ENCODE measurements around the gene FBRSL1. TPM values are rescaled to one million over a fixed set of nuclear protein-coding genes. Genes with fewer than 3 reads are reported as not detected.
A peak's percentile ranks its signal among the peaks of the same experiment; 100 is the strongest.

The FBRSL1 gene
- total and polyA plus RNA-seq, 2 donors from 2014 or later = 23.8 to 44.7 TPM

- DNase-seq = peak in 1 of 5 donors; percentile 89
Measured at GRCh38 chr12:132488127-132489077, 1.5 kb upstream of the FBRSL1 start.

GRCh38 chr12:132489078-132489601 lies 811 bp upstream of the FBRSL1 start:
- intact Hi-C loops (cut with DNase I) = no loop called here
- H3K9ac ChIP-seq (ENCODE audit: low read length in 3 of 3) = no peak overlapping the region

More at GRCh38 chr12:132488127-132489077, 1.5 kb upstream of the FBRSL1 start:
- Histone ChIP-seq H3K9me3 (ENCODE audit: control insufficient read depth in 2 of 3, insufficient read depth in 1 of 3, low read length in 3 of 3) (no peaks in the 10 kb centered on the region), H3K9ac (ENCODE audit: low read length in 3 of 3) (no peak overlapping the region), H3K4me3 (ENCODE audit: low read length in 3 of 3) (no peak overlapping the region), H3K4me1 (ENCODE audit: control insufficient read depth in 2 of 3, insufficient read depth in 2 of 3, low read depth in 1 of 3, low read length in 3 of 3) (peaks cover 0 to 25% (median 23%) of the 10 kb centered on the region in 3 donors), H3K36me3 (ENCODE audit: control insufficient read depth in 2 of 3, insufficient read depth in 3 of 3, low read length in 3 of 3) (no peaks in the 10 kb centered on the region), H3K27ac (ENCODE audit: low read depth in 2 of 2, low read length in 2 of 2) (no peak overlapping the region), H3K27me3 (ENCODE audit: control insufficient read depth, insufficient read depth, low read length) (no peaks in the 10 kb centered on the region)
- no peak for FAIRE-seq
- no peak for TF ChIP-seq CTCF (IDR thresholded peaks at IDR 0.05; ENCODE audit: borderline replicate concordance, extremely low read depth, insufficient read depth)
- intact Hi-C loops (cut with DNase I) = no loop called here

GRCh38 chr12:132490422-132491137 lies 629 bp downstream of the FBRSL1 start:
- peaks cover 0 to 46% (median 42%) of the 10 kb centered on the region in 3 donors for H3K4me1 ChIP-seq (ENCODE audit: control insufficient read depth in 2 of 3, insufficient read depth in 2 of 3, low read depth in 1 of 3, low read length in 3 of 3)
- no peak for DNase-seq
- intact Hi-C loops (cut with DNase I) = no loop called here

More at GRCh38 chr12:132489078-132489601, 811 bp upstream of the FBRSL1 start:
- Histone ChIP-seq H3K4me3 (ENCODE audit: low read length in 3 of 3) (peak overlapping the region in 1 of 3 donors; percentile 46), H3K27me3 (ENCODE audit: control insufficient read depth, insufficient read depth, low read length) (no peaks in the 10 kb centered on the region), H3K9me3 (ENCODE audit: control insufficient read depth in 2 of 3, insufficient read depth in 1 of 3, low read length in 3 of 3) (no peaks in the 10 kb centered on the region), H3K27ac (ENCODE audit: low read depth in 2 of 2, low read length in 2 of 2) (peak overlapping the region in 1 of 2 donors; percentile 53), H3K4me1 (ENCODE audit: control insufficient read depth in 2 of 3, insufficient read depth in 2 of 3, low read depth in 1 of 3, low read length in 3 of 3) (peaks cover 0 to 31% (median 30%) of the 10 kb centered on the region in 3 donors), H3K36me3 (ENCODE audit: control insufficient read depth in 2 of 3, insufficient read depth in 3 of 3, low read length in 3 of 3) (no peaks in the 10 kb centered on the region)
- FAIRE-seq (no peak), DNase-seq (peak in 3 of 5 donors; percentile 37 to 65 (median 41))
- no peak for TF ChIP-seq CTCF (IDR thresholded peaks at IDR 0.05; ENCODE audit: borderline replicate concordance, extremely low read depth, insufficient read depth)

More at GRCh38 chr12:132490422-132491137, 629 bp downstream of the FBRSL1 start:
- no peak for TF ChIP-seq CTCF (IDR thresholded peaks at IDR 0.05; ENCODE audit: borderline replicate concordance, extremely low read depth, insufficient read depth)
- Histone ChIP-seq H3K36me3 (ENCODE audit: control insufficient read depth in 2 of 3, insufficient read depth in 3 of 3, low read length in 3 of 3) (no peaks in the 10 kb centered on the region), H3K9me3 (ENCODE audit: control insufficient read depth in 2 of 3, insufficient read depth in 1 of 3, low read length in 3 of 3) (no peaks in the 10 kb centered on the region), H3K9ac (ENCODE audit: low read length in 3 of 3) (peak overlapping the region; percentile 3 to 73 (median 54)), H3K4me3 (ENCODE audit: low read length in 3 of 3) (peak overlapping the region; percentile 61 to 89 (median 80)), H3K27me3 (ENCODE audit: control insufficient read depth, insufficient read depth, low read length) (no peaks in the 10 kb centered on the region), H3K27ac (ENCODE audit: low read depth in 2 of 2, low read length in 2 of 2) (no peak overlapping the region)
- no peak for FAIRE-seq
